ENCODE measurements around the gene CCDC136. TPM values are rescaled to one million over a fixed set of nuclear protein-coding genes. Genes with fewer than 3 reads are reported as not detected.

CCDC136 gene
- total RNA-seq, 1 donor from 2014 or later = 17.9 TPM

- Histone ChIP-seq H3K4me3 (no peak overlapping the region), H3K27ac (peak overlapping the region; percentile 56), H3K9me3 (no peaks in the 10 kb centered on the region), H3K36me3 (peaks cover 0 to 22% of the 10 kb centered on the region in 2 donors), H3K27me3 (no peaks in the 10 kb centered on the region), H3K4me1 (peaks cover 25% of the 10 kb centered on the region)
- TF ChIP-seq POLR2A (IDR thresholded peaks at IDR 0.05) (no peak), CTCF (IDR thresholded peaks at IDR 0.05) (no peak), POLR2AphosphoS5 (IDR thresholded peaks at IDR 0.05; ENCODE audit: insufficient read depth in 1 of 2, low read depth in 1 of 2) (no peak)
- intact Hi-C loops (cut with DNase I) = no loop called here
- DNase-seq (ENCODE audit: extremely low spot score in 2 of 2) = no peak
Observed at GRCh38 chr7:128836729-128837348, 45.1 kb downstream of the CCDC136 start.

GRCh38 chr7:128837521-128837921, 45.8 kb downstream of the CCDC136 start:
- intact Hi-C loops (cut with DNase I) = no loop called here
- Histone ChIP-seq H3K4me3 (no peak overlapping the region), H3K27me3 (no peaks in the 10 kb centered on the region), H3K36me3 (peaks cover 0 to 25% of the 10 kb centered on the region in 2 donors), H3K27ac (no peak overlapping the region), H3K4me1 (peaks cover 18% of the 10 kb centered on the region), H3K9me3 (no peaks in the 10 kb centered on the region)
- no peak for DNase-seq (ENCODE audit: extremely low spot score in 2 of 2)
- TF ChIP-seq POLR2A (IDR thresholded peaks at IDR 0.05) (no peak), CTCF (IDR thresholded peaks at IDR 0.05) (no peak), POLR2AphosphoS5 (IDR thresholded peaks at IDR 0.05; ENCODE audit: insufficient read depth in 1 of 2, low read depth in 1 of 2) (no peak)

- Histone ChIP-seq H3K9me3 (no peaks in the 10 kb centered on the region), H3K36me3 (peaks cover 0 to 32% of the 10 kb centered on the region in 2 donors), H3K27ac (no peak overlapping the region), H3K4me3 (no peak overlapping the region), H3K27me3 (no peaks in the 10 kb centered on the region), H3K4me1 (peaks cover 11% of the 10 kb centered on the region)
- TF ChIP-seq POLR2A (IDR thresholded peaks at IDR 0.05) (no peak), CTCF (IDR thresholded peaks at IDR 0.05) (no peak), POLR2AphosphoS5 (IDR thresholded peaks at IDR 0.05; ENCODE audit: insufficient read depth in 1 of 2, low read depth in 1 of 2) (no peak)
- intact Hi-C loops (cut with DNase I) = no loop called here
- DNase-seq (ENCODE audit: extremely low spot score in 2 of 2) = no peak
Observed at GRCh38 chr7:128838109-128838779, 46.5 kb downstream of the CCDC136 start.

- H3K27me3 ChIP-seq = no peaks in the 10 kb centered on the region
- H3K9me3 ChIP-seq = no peaks in the 10 kb centered on the region
- no peak overlapping the region for H3K27ac ChIP-seq
- no peak overlapping the region for H3K4me3 ChIP-seq
- peaks cover 2% of the 10 kb centered on the region for H3K4me1 ChIP-seq
- TF ChIP-seq POLR2AphosphoS5 (IDR thresholded peaks at IDR 0.05; ENCODE audit: insufficient read depth in 1 of 2, low read depth in 1 of 2) = no peak
- TF ChIP-seq CTCF (IDR thresholded peaks at IDR 0.05) = no peak
- no peak for TF ChIP-seq POLR2A (IDR thresholded peaks at IDR 0.05)
- DNase-seq (ENCODE audit: extremely low spot score in 2 of 2) = no peak
- peaks cover 0 to 42% of the 10 kb centered on the region in 2 donors for H3K36me3 ChIP-seq
- intact Hi-C loops (cut with DNase I) = no loop called here
Observed at GRCh38 chr7:128838981-128839731, 47.4 kb downstream of the CCDC136 start.
